Measurements from ENCODE around the gene RBMS1. TPM values are rescaled to one million over a fixed set of nuclear protein-coding genes. Genes with fewer than 3 reads are reported as not detected.

Gene RBMS1
- total RNA-seq, 1 donor from 2014 or later, result 51.1 TPM

DNA sequence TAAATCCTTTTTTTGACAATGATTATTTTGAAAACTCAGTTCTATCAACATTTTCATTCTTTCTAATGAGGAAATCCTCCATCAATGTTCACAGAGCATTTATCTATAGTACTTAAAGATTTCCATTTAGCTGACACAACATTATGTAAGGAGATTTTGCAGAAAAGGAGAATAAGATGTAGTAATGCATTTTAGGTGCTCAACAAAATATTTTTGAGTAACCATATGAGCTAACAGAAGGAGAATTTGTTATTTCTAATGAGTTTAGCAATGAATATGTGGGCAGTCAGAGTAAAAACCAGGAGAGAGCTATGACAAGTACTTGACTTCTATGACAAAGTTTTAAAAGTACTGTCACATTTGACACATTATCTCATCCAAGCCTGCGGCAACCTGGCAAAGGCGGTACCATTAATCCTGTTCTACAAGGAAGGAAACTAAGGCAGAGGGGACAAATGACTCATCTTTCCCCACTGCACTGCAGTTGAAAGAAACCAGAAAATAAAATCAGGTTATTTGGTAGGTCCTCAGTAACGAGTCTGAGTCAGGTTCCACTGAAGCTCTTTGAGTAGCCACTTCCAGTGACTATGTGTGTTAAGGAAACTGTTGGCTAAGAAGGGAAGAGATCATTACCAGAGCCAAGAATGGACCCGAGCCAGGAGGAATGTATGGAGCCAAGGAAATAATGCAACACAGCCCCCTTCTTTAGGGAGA, 159.4 kb downstream of the RBMS1 start:
- Histone ChIP-seq H3K9me3 (no peaks in the 10 kb centered on the region), H3K27ac (no peak overlapping the region), H3K27me3 (no peaks in the 10 kb centered on the region), H3K36me3 (no peaks in the 10 kb centered on the region), H3K4me1 (peaks cover 3 to 32% of the 10 kb centered on the region in 2 donors), H3K4me3 (no peak overlapping the region)
- no peak for DNase-seq (ENCODE audit: low spot score in 2 of 2)
- TF ChIP-seq, protein P1, sequence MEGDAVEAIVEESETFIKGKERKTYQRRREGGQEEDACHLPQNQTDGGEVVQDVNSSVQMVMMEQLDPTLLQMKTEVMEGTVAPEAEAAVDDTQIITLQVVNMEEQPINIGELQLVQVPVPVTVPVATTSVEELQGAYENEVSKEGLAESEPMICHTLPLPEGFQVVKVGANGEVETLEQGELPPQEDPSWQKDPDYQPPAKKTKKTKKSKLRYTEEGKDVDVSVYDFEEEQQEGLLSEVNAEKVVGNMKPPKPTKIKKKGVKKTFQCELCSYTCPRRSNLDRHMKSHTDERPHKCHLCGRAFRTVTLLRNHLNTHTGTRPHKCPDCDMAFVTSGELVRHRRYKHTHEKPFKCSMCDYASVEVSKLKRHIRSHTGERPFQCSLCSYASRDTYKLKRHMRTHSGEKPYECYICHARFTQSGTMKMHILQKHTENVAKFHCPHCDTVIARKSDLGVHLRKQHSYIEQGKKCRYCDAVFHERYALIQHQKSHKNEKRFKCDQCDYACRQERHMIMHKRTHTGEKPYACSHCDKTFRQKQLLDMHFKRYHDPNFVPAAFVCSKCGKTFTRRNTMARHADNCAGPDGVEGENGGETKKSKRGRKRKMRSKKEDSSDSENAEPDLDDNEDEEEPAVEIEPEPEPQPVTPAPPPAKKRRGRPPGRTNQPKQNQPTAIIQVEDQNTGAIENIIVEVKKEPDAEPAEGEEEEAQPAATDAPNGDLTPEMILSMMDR (IDR thresholded peaks at IDR 0.05), result no peak
- intact Hi-C loops (cut with DNase I), result loop anchor here (5.0 kb wide), 1 partner anchor 158 kb away; the partner anchor contains the start of gene RBMS1

DNA sequence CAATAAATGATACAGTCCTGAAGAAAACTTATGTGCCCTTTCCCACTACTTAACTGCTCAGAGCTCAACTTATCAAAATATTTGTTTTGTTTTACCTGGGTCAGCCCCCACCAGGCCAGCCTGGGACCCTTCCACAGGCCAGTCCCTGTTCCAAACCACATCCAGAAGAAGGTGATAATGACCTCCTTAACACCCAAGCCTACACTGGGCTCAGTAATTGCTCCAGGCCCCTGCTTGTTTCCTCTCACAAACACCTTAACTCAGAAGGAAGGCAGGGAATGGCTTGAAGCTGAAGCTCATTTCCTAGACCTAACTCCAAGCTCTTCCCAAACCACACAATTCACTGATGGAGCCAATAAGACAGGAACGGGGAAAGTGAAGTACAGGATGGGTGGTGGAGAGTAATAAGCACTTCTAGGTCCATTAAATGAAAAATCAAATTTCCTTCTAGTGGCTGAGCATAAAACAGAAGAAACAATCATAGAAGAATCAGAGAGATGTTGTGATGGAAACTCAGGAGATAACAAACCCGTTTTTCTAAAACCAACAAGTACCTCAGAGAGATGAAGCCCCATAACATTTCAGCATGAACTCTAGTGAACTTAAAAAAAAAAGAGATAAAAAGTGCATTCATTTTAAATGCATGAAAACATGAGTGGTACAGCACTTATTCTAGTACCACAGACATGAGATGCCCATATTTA, 160.1 kb downstream of the RBMS1 start:
- DNase-seq (ENCODE audit: low spot score in 2 of 2), result no peak
- Histone ChIP-seq H3K27ac (no peak overlapping the region), H3K4me1 (peaks cover 3 to 34% of the 10 kb centered on the region in 2 donors), H3K36me3 (no peaks in the 10 kb centered on the region), H3K4me3 (no peak overlapping the region), H3K27me3 (no peaks in the 10 kb centered on the region), H3K9me3 (no peaks in the 10 kb centered on the region)
- intact Hi-C loops (cut with DNase I), result loop anchor here (5.0 kb wide), 1 partner anchor 159 kb away; the partner anchor contains the start of gene RBMS1
- TF ChIP-seq, protein P1 (IDR thresholded peaks at IDR 0.05), result no peak

DNA sequence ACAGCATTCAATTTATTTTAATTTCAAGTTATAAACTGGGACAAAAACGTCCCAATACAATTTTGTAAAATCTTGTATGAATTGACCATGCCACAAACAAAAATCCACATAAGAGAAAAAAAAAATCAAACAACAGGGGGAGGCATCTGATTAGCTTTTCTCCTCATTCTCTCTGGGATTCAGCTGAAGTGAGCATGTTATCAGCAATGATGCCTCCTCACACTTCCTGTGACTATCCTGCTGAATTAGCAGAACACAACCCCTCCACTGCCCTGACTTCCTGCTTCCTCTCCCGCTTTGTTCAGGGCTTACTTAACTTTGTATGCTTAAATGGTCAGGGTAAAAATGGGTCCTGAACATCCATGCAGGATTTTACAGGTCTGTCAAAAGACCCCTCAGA, 161.3 kb downstream of the RBMS1 start:
- no peak for DNase-seq (ENCODE audit: low spot score in 2 of 2)
- H3K27me3 ChIP-seq, result no peaks in the 10 kb centered on the region
- TF ChIP-seq, protein P1 (IDR thresholded peaks at IDR 0.05), result no peak
- no peak overlapping the region for H3K4me3 ChIP-seq
- no peaks in the 10 kb centered on the region for H3K36me3 ChIP-seq
- H3K4me1 ChIP-seq, result peaks cover 3 to 36% of the 10 kb centered on the region in 2 donors
- H3K27ac ChIP-seq, result no peak overlapping the region
- H3K9me3 ChIP-seq, result no peaks in the 10 kb centered on the region
- intact Hi-C loops (cut with DNase I), result loop anchor here (5.0 kb wide), 1 partner anchor 160 kb away; the partner anchor contains the start of gene RBMS1

DNA sequence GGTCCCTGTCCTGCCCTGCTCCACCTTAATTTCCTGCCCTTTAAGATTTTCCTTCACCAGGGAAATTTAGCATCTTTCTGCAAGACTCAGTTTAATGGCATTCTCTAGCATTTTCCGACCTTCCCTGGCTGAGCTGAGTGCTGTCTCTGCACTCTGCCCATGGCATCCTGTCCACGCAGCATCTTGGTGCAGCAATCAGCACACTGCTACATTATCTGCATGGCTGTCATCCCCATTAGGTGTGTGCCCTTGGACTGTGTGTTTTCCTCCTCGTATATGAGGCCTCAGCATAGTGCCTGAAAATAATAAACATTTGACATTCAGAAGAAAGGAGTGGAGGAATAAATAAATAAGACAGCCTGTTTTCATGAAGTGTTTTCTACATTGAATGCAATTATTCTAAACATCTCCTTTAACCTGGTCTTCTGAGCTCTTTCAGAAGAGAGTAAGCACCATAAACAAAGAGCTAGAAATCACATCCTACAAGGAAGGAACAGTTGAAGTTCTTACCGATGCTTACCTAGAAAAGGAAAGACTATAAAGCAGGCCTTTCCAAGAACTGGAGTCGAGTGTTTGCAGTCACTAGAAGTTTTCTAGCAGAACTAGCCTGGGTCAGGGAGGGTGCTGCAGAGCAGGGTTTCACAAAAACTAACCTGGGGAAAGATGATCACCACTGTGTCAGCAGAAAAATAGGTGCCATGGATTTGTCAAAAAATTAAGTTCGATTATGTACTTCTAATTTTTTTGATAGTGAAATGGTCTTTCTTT, 162.2 kb downstream of the RBMS1 start:
- no peak overlapping the region for H3K27ac ChIP-seq
- TF ChIP-seq, protein P1 (IDR thresholded peaks at IDR 0.05), result no peak
- DNase-seq (ENCODE audit: low spot score in 2 of 2), result no peak
- intact Hi-C loops (cut with DNase I), result loop anchor here (5.0 kb wide), 1 partner anchor 161 kb away; the partner anchor contains the start of gene RBMS1
- H3K9me3 ChIP-seq, result no peaks in the 10 kb centered on the region
- H3K27me3 ChIP-seq, result no peaks in the 10 kb centered on the region
- H3K36me3 ChIP-seq, result no peaks in the 10 kb centered on the region
- peaks cover 3 to 36% of the 10 kb centered on the region in 2 donors for H3K4me1 ChIP-seq
- H3K4me3 ChIP-seq, result no peak overlapping the region

DNA sequence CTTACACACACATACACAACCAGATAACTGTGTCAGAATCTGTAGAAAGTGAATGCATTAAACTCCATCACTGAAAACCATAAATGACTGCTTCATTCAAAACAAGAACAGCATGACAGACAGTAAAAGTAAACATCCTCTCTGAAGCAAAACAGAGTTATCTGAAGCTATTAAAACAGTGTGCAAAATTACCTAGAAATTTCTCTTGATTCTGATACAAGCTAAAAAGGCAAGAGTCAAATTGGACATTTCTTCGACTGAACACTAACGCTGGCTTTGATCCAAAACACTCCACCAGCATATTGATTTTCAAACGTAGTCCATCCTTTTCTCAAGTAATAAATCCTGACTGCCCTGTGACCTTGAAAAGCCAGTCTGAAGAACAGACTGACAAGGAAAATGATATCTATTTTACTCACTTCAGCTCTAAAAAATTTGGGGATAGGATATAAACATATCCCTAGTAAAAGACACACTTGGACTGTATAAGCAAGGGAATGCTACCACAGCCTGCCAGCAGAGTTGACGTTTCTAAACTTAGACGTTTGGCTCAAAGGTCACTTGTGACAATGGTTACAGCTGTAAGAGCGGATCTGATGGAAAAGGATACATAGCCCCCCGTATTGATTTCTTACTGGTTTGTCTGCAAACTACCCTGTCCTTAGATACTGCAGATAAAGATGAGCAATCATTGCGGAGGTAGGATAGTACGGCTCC, 164.6 kb downstream of the RBMS1 start:
- intact Hi-C loops (cut with DNase I), result no loop called here
- H3K36me3 ChIP-seq, result no peaks in the 10 kb centered on the region
- H3K27me3 ChIP-seq, result no peaks in the 10 kb centered on the region
- H3K27ac ChIP-seq, result no peak overlapping the region
- no peaks in the 10 kb centered on the region for H3K9me3 ChIP-seq
- no peak for DNase-seq (ENCODE audit: low spot score in 2 of 2)
- H3K4me1 ChIP-seq, result peaks cover 3 to 40% of the 10 kb centered on the region in 2 donors
- TF ChIP-seq, protein P1 (IDR thresholded peaks at IDR 0.05), result no peak
- no peak overlapping the region for H3K4me3 ChIP-seq
